ENCODE measurements around the gene NHLRC1. TPM values are rescaled to one million over a fixed set of nuclear protein-coding genes. Genes with fewer than 3 reads are reported as not detected.

NHLRC1 gene
- total and polyA plus RNA-seq, 9 of the 15 experiments (the other 6 are each of a cell fraction or from before 2014, with no cell fraction given) = not detected

GRCh38 chr6:18155150-18155863 is 32.8 kb upstream of the NHLRC1 start, which contains the start of gene KDM1B (continued):
- no peak for TF ChIP-seq ZMIZ1 (IDR thresholded peaks at IDR 0.05; ENCODE audit: low read depth in 2 of 2, low read length in 2 of 2)
- no peak for TF ChIP-seq ZNF780A (CRISPR knock-in tag; IDR thresholded peaks at IDR 0.05)
- no peak for TF ChIP-seq BRCA1 (IDR thresholded peaks at IDR 0.05)
- TF ChIP-seq BRCA1 (CRISPR knock-in tag; IDR thresholded peaks at IDR 0.05) = no peak
- TF ChIP-seq RBM15 (IDR thresholded peaks at IDR 0.05; ENCODE audit: insufficient read depth, low read length) = no peak
- peak; percentile 95 for TF ChIP-seq POLR2G (IDR thresholded peaks at IDR 0.05; ENCODE audit: low read depth, low read length)
- TF ChIP-seq ZNF668 (CRISPR knock-in tag; IDR thresholded peaks at IDR 0.05) = no peak
- 0 out of 2 replicates have a peak, but pooled peaks have one; percentile 26 for TF ChIP-seq ETV5 (CRISPR knock-in tag; IDR thresholded peaks at IDR 0.05; ENCODE audit: low read depth)
- no peak for TF ChIP-seq CREM (IDR thresholded peaks at IDR 0.05; ENCODE audit: low read depth)
- TF ChIP-seq ZNF12 (CRISPR knock-in tag; IDR thresholded peaks at IDR 0.05) = no peak
- TF ChIP-seq ZNF23 (CRISPR knock-in tag; IDR thresholded peaks at IDR 0.05) = no peak
- TF ChIP-seq SREBF1 (IDR thresholded peaks at IDR 0.05; ENCODE audit: borderline replicate concordance, low read depth, low read length) = no peak
- TF ChIP-seq ZBTB33 (CRISPR knock-in tag; IDR thresholded peaks at IDR 0.05) = no peak
- TF ChIP-seq PCBP2 (IDR thresholded peaks at IDR 0.05; ENCODE audit: low read depth, low read length, poor library complexity, severe bottlenecking) = no peak
- no peak for TF ChIP-seq DACH1 (IDR thresholded peaks at IDR 0.05; ENCODE audit: partially characterized antibody)
- TF ChIP-seq RBM14 (IDR thresholded peaks at IDR 0.05; ENCODE audit: borderline replicate concordance, insufficient read depth, low read depth, low read length) = no peak
- no peak for TF ChIP-seq TAF7 (tag; IDR thresholded peaks at IDR 0.05)
- no peak for TF ChIP-seq HOXB6 (CRISPR knock-in tag; IDR thresholded peaks at IDR 0.05; ENCODE audit: borderline replicate concordance)
- TF ChIP-seq ARHGAP35 (IDR thresholded peaks at IDR 0.05; ENCODE audit: partially characterized antibody) = no peak
- no peak for TF ChIP-seq CSDE1 (IDR thresholded peaks at IDR 0.05)
- TF ChIP-seq PHTF2 (CRISPR knock-in tag; IDR thresholded peaks at IDR 0.05) = no peak
- no peak for TF ChIP-seq ZNF717 (CRISPR knock-in tag; IDR thresholded peaks at IDR 0.05)
- no peak for TF ChIP-seq FOXM1 (IDR thresholded peaks at IDR 0.05; ENCODE audit: low read depth)
- no peak for TF ChIP-seq FOXM1 (CRISPR knock-in tag; IDR thresholded peaks at IDR 0.05; ENCODE audit: low read depth)

Measured in K562 (cell line).